IPS-11a (cell line): ENCODE measurements around the gene SLC22A14.

Source experiments
- H3K4me3 ChIP-seq: one replicate; pipeline ENCODE4 v1.5.1; 2013; ENCODE audit warnings: low read depth, low read length, control low read depth

SLC22A14 gene

DNA sequence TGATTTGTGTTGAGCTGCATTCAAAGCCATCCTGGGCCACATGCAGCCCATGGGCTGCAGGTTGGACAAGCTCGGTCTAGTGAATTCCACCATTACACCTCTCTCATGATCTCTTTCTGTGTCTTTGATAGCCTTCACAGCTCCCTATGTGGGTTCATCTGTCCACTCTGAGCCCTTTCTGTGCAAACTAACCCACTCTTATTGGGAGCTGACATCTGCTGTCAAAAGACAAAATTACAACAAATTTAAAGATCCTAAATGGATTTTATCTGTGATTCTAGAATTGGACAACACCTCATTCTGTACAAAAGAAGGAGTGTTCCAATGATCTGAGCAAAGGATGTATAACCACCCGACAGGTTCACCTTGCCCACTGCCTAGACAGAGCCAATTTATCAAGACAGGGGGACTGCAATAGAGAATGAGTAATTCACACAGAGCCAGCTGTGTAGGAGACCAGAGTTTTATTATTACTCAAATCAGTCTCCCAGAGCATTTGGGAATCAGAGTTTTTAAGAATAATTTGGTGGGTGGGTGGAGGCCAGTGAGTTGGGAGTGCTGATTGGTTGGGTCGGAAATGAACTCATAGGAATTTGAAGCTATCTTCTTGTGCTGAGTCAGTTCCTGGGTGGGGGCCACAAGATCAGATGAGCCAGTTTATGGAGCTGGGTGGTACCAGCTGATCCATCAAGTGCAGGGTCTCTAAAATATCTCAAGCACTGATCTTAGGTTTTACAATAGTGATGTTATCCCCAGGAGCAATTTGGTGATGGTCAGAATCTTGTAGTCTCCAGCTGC lies 61.9 kb downstream of the SLC22A14 start:
- H3K4me3 ChIP-seq, result no peak overlapping the region

- H3K4me3 ChIP-seq, result no peak overlapping the region
These were observed 63.9 kb downstream of the SLC22A14 start for GRCh38 chr3:38345879-38346586.

GRCh38 chr3:38346587-38347410 lies 64.7 kb downstream of the SLC22A14 start, which contains the start of gene XYLB:
XYLB (plus strand) TSS chr3:38346785; CDS start chr3:38346869, 84 bp downstream.
- H3K4me3 ChIP-seq, result peak within 1 kb of the TSS; percentile 56

DNA sequence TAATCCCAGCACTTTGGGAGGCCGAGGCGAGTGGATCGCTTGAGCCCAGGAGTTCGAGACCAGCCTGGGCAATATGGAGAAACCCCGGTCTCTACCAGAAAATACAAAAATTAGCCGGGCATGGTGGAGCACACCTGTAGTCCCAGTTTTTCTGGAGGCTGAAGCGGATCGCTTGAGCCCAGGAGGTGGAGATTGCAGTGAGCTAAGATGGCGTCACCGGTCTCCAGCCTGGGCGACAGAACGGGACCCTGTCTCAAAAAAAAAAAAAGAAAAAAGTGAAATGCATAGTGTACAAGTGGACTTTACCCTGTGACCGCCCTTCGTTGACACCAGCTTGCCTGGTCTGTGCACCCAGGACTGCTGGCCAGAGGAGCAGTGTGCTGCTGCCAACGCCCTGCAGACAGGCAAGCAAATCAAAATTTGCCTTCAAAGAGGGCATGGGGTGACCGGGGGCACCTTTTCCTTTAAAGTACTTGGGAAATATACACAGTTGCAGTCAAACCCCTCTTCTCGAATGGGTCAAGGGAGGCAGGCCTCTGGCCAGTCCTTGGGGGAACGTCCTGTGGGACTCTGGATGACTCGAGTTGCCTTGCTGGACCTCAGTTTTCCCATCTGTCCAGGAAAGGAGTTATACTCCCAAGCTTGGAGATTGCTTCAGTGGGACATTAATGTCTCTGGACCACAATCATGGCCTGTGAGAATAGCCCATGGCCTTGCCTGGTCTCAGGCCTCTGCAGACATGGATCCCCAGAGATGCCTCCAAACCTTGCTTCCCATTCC lies 65.5 kb downstream of the SLC22A14 start:
- H3K4me3 ChIP-seq, result peak overlapping the region; percentile 56

DNA sequence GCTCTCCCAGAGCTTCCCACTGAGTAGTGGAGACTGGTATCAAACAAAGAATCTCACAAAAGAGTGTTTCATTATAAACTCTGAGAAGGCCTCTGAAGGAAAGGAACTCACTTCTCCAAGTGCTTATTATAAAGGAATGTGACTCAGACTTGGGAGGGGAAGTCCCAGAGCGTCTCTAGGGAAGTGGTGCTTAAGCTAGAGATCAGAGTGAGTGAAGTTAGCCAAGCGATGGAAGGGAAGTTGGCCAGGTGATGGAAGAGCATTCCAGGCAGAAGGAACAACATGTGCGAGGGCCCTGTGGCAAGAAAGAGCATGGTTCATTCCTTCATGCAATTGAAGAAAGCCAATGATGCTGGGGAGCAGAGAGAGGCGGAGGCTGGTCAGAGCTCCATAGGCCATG lies 66.8 kb downstream of the SLC22A14 start:
- no peak overlapping the region for H3K4me3 ChIP-seq

DNA sequence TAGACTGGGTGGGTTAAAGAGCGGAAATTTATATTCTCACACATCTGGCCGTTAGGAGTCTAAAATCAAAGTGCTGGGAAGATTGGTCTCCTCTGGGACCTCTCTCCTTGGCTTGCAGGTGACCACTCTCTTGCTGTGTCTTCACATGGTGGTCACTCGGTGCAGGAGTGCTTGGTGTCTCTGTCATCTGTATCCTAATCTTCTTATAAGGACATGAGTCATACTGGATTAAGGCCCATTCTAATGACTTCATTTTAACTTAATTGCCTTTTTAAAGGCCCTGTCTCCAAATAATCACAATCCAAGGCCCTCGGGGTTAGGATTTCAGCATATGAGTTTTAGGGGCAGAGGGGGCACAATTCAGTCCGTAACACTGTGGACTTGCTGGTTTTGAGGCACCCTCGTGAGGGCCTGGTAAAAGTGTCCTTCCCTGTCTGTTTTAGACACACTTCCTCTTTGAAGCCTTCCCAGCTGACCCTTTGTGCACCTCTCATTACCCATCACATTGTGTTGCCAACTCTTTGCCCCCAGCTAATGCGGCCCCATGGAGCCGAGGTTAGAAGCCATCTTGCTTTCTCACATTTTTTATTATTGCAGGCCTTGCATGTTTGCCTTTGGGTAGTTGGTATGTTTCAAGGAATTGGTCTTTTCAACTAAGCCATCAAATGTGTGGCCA lies 67.7 kb downstream of the SLC22A14 start:
- no peak overlapping the region for H3K4me3 ChIP-seq

- no peak overlapping the region for H3K4me3 ChIP-seq
These were observed 71.1 kb downstream of the SLC22A14 start for GRCh38 chr3:38353151-38353550.

DNA sequence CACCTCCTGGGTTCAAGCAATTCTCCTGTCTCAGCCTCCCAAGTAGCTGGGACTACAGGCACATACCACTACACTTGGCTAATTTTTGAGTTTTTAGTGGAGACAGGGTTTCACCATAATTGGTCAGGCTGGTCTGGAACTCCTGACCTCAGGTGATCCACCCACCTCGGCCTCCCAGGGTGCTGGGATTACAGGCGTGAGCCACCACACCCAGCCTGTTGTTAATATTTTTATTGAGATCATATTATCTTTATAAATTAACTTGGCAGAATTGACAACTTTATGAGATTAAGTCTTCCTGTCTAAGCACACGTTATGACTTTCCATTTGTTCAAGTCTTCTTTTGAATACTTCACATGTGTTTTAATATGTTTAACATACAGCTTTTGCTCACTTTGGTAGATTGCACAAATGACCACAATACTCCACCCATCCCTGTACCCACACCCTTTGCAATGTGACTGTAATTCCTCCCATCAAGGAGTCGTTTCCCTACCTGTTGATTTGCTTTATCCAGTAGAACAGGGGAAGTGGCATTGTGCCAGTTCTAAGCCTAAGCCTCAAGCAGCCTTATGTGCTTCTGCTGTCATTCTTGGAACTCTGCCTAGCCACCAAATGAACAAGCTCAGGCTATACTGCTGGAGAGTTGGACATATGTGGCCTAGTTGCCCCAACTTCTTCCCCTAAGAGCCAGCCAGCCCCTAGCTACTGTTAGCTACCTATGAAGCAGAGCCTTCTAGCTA lies 72.7 kb downstream of the SLC22A14 start:
- H3K4me3 ChIP-seq, result no peak overlapping the region

- H3K4me3 ChIP-seq, result no peak overlapping the region
These were observed 76.9 kb downstream of the SLC22A14 start for GRCh38 chr3:38359038-38359437.

DNA sequence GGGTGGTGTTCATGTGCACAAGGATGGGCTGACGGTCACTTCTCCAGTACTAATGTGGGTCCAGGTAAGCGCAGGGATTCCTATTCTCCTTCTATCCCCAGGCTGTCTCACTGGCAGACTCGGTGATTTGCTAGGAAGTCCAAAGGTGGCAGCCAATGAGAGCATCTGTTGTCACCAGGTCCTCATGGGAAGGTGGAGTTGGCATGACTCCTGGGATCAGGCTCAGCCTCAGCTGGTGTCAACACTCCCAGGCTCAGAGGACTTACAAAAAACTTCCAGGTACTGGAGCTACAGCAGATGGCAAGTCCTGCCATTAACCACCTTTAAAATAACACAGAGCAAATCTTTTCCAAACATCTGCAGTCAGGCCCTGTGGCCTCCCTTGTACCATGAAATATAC lies 78.3 kb downstream of the SLC22A14 start:
- H3K4me3 ChIP-seq, result no peak overlapping the region

DNA sequence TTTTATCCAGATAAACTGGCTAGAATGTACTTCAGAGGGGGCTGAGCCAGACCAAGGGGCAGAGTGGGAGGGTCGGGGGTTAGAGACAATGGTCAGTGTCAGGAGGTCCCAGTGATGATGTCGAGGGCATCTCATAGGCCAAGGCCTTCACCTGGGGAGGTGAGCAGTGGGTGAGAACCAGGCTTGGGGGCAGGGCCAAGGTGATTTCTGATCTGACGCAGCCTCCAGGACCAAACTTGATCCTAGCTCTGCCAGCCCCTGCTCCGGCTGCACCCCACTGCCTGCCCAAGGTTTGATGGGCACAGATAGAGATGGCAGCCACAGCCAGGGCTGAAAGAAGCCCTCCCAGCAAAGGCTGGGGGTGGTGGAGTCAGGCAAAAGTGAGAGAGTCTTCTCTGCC lies 79.4 kb downstream of the SLC22A14 start:
- no peak overlapping the region for H3K4me3 ChIP-seq

GRCh38 chr3:38362825-38363224 lies 80.7 kb downstream of the SLC22A14 start:
- no peak overlapping the region for H3K4me3 ChIP-seq

DNA sequence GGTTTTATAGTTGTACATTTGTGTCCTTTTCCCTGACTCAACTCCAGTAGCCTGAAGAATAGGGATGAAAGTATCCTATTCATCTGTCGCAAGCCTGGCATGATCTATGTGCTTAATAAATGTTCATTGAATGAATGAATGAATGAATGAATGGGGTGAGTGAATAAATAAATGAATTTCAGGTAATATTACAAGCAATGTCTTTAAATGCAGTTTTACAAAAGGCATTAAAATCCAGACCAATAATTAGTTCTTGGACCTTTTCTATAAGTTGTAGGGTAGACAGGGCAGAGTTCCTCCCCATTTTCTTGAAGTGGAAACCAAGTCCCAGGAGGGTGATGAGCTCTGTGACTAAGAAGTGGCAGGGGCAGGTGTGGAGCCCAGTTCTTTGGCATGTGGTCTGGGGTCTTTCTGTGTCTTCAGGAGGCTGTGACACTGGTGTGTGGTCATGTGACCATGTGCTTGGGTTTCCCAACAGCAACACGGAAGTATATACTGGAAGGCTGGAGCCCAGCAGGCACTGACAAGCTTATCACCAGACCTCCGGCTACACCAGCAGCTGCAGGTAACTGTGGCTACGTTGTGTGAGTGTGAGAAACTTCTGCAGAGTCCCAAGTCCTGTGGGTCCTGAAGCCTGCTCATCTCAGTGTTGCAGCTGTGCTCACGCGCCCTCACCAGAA lies 82.8 kb downstream of the SLC22A14 start:
- no peak overlapping the region for H3K4me3 ChIP-seq

DNA sequence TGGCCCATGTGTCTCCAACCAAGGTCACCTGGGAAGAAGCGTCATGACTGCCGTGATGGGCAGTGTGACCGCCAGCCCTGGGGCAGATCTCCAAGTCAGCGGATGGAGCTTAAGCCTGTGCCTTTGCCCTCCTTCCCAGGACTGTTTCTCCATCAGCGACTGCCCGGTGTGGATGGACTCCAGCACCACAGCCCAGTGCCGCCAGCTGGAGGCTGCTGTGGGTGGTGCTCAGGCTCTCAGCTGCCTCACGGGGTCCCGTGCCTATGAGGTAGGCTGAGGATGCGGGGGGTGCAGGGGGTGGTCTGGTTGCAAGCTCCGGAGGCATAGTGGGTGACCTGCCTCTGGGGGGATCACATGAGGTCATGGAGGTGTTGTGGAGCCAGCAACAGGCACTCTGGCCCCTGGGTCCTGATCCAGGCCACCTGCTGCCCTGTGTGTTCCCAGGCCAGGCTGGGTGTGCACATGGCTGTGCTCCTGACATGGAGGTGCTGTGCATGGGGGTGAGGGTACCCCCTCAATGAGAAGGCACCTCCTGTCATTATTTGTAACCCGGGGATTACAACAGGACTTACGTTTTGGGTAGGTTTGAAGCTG lies 83.5 kb downstream of the SLC22A14 start:
- H3K4me3 ChIP-seq, result no peak overlapping the region

DNA sequence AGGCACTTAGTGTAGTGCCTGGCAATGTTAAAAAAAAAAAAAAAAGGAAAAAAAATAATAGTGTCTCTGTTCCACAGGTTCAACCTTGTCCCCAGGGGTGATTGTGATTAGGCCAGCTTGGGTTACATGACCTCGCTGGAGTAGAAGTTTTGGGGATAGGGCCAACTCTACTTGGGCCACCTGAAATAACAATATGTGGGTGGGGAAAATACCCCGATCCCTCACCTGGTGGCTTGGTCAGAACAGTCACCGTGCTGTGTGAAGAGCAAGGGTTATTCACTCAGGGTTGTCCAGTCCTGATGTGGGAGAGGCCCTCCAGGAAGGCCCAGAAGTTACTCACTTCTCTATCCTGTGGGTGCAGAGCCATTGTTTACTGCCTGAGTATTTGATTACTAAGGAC lies 84.0 kb downstream of the SLC22A14 start:
- no peak overlapping the region for H3K4me3 ChIP-seq

DNA sequence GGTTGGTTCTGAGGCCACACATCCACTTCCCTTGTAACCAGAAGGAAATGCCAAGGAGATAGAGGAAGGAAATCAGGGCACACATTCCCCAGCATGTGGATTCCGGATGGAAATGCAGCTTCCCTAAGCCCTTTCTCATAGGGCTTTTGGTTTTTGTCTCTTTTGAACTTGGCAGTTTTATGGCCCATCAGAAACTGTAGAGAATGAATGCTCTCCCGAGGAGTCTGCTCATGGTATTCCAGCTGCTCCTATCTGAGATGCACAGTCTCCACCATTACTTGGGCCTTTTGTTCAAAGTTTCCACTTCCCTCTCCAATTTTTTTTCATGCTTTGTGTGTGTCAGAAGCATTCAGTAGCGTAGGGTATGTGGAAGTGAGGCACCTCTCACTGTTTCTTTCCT lies 85.7 kb downstream of the SLC22A14 start:
- no peak overlapping the region for H3K4me3 ChIP-seq
